Transverse colon (tissue), 4 donors: ENCODE results near the gene MAP3K21. TPM values are rescaled to one million over a fixed set of nuclear protein-coding genes. Genes with fewer than 3 reads are reported as not detected.

ENCODE experiments used
- DNase-seq: peaks from one replicate; pipeline ENCODE4 v3.0.0-alpha.2; 2019
- H3K27ac ChIP-seq, 4 donors: fragments of 200-600 bp; sonication (generic); 2 replicates each; pipeline ENCODE4 v1.5.1; 2016 to 2018; ENCODE audit warnings: inconsistent platforms in 4 of 4
- H3K27me3 ChIP-seq: fragments of 200-600 bp; sonication (generic); 2 replicates; pipeline ENCODE4 v1.5.1; 2017; ENCODE audit warnings: inconsistent platforms
- H3K36me3 ChIP-seq, 4 donors: fragments of 200-600 bp; sonication (generic); 2 replicates each; pipeline ENCODE4 v1.5.1; 2017 to 2019; ENCODE audit warnings: inconsistent platforms in 4 of 4
- H3K4me1 ChIP-seq, 4 donors: fragments of 200-600 bp; sonication (generic); 2 replicates each; pipeline ENCODE4 v1.5.1; 2017 to 2020; ENCODE audit warnings: inconsistent platforms in 4 of 4
- H3K4me3 ChIP-seq, 4 donors: fragments of 200-600 bp; sonication (generic); 1 replicate in 1 of 4; 2 replicates in 3 of 4; pipeline versions ENCODE4 v1.5.1 to v1.6.1; 2017 to 2019; ENCODE audit warnings: inconsistent platforms in 4 of 4
- H3K9me3 ChIP-seq, 2 donors: fragments of 200-600 bp; sonication (generic); 2 replicates each; pipeline ENCODE4 v1.5.1; 2017 to 2019; ENCODE audit warnings: inconsistent platforms in 2 of 2
- CTCF ChIP-seq, 5 experiments: fragments of 200-600 bp in 3 of 5; fragments of 450-650 bp in 2 of 5; sonication (generic) in 3 of 5; IDR thresholded peaks; 1 replicate in 2 of 5; 2 replicates in 3 of 5; pipeline ENCODE4 v1.5.1; 2016 to 2017; ENCODE audit warnings: antibody characterized with exemption in 5 of 5, inconsistent platforms in 3 of 5, mild to moderate bottlenecking in 2 of 5, moderate library complexity in 1 of 5
- EP300 ChIP-seq: sonication (generic); formaldehyde crosslinking; IDR thresholded peaks from one replicate; pipeline ENCODE4 v1.6.1; 2017; ENCODE audit warnings: antibody characterized with exemption, low read depth
- POLR2A ChIP-seq: fragments of 450-650 bp; IDR thresholded peaks from one replicate; pipeline ENCODE4 v1.6.1; 2016; ENCODE audit warnings: antibody characterized with exemption, mild to moderate bottlenecking, moderate library complexity
- POLR2AphosphoS5 ChIP-seq, 3 donors: sonication (generic); formaldehyde crosslinking; IDR thresholded peaks; one replicate each; pipeline ENCODE4 v1.6.1; 2016; ENCODE audit warnings: antibody characterized with exemption in 3 of 3
- WGBS, 2 donors: methylation state at CpG; one replicate each; pipeline ENCODE4 v1.1.5; 2018; ENCODE audit warnings: low coverage in 1 of 2; 5-methylcytosine and 5-hydroxymethylcytosine counted together
- in situ Hi-C, 4 donors: fragments of 200-750 bp; cut with MboI; loops; one replicate each; pipeline versions ENCODE4 v1.15.0 to v1.15.1; 2017; ENCODE audit warnings: low sequenced_read_pairs in 3 of 4, low pct_ligation_motif_present in 1 of 4, low pct_unique_long_range_greater_than_20kb in 1 of 4
- intact Hi-C: fragments of 100-400 bp; cut with DNase I; formaldehyde crosslinking; loops from one replicate; pipeline ENCODE4 v1.15.1; 2023; ENCODE audit warnings: low total_unique reads
- total RNA-seq, 4 donors: library from RNA; depleted of rRNA; stranded (reverse); fragments of >200 nt; gene quantifications; one replicate each; pipeline ENCODE4 v1.1.0, GENCODE V29; 2016

The MAP3K21 gene
- total RNA-seq, 4 donors from 2014 or later: 18.7 to 69.3 (median 28.9) TPM

DNA sequence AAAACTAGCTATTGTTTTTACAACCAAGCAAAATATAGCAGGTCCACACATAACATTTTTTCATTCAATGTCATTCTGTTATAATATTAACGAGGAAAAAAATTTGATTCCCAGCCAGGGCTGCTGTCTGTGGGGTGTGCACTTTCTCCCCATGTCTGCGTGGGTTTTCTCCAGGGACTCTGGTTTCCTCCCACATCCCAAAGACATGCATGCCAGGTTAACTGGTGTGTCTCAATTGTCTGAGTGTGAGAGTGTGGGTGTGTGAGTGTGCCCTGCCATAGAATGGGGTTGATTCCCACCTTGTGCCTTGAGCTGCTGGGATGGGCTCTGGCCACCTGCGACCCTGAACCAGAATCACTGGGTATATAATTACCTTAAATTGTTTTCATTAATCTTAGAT lies 60.1 kb downstream of the MAP3K21 start:
- intact Hi-C loops: no loop called here
- in situ Hi-C loops: loop anchor here in 1 of 4 donors (25.0 kb wide), 1 partner anchor 675 kb away; no protein-coding TSS in a partner anchor
- WGBS, 2 donors: 40% methylated on average over 3 of the region's 3 CpGs; no CpG with 5 or more reads in 1 of the 2 donors

GRCh38 chr1:233389169-233389568 lies 61.6 kb downstream of the MAP3K21 start:
- intact Hi-C loops (no loop called here), in situ Hi-C loops (loop anchor here in 1 of 4 donors (25.0 kb wide), 1 partner anchor 673 kb away; no protein-coding TSS in a partner anchor)
- H3K9me3 ChIP-seq: no peaks in the 10 kb centered on the region
- TF ChIP-seq POLR2A (no peak), EP300 (no peak), POLR2AphosphoS5 (IDR thresholded peaks at IDR 0.05) (no peak), CTCF (IDR thresholded peaks at IDR 0.05) (no peak)
- H3K4me1 ChIP-seq: no peaks in the 10 kb centered on the region
- H3K36me3 ChIP-seq: no peaks in the 10 kb centered on the region
- H3K4me3 ChIP-seq: no peak overlapping the region
- H3K27me3 ChIP-seq: peaks cover 13% of the 10 kb centered on the region
- 67 to 88% methylated on average over 1 of the region's 1 CpG for WGBS, 2 donors
- no peak for DNase-seq
- H3K27ac ChIP-seq: no peak overlapping the region

More for the DNA sequence above, 60.1 kb downstream of the MAP3K21 start:
- no peaks in the 10 kb centered on the region for H3K9me3 ChIP-seq
- no peak overlapping the region for H3K27ac ChIP-seq
- no peaks in the 10 kb centered on the region for H3K4me1 ChIP-seq
- peaks cover 0 to 4% (median 0%) of the 10 kb centered on the region in 4 donors for H3K36me3 ChIP-seq
- H3K27me3 ChIP-seq: no peaks in the 10 kb centered on the region
- no peak for TF ChIP-seq POLR2AphosphoS5 (IDR thresholded peaks at IDR 0.05)
- no peak for TF ChIP-seq EP300
- no peak for TF ChIP-seq POLR2A
- TF ChIP-seq CTCF (IDR thresholded peaks at IDR 0.05): no peak
- no peak for DNase-seq
- H3K4me3 ChIP-seq: no peak overlapping the region

- TF ChIP-seq CTCF (IDR thresholded peaks at IDR 0.05): no peak
- TF ChIP-seq POLR2A: no peak
- no peak for TF ChIP-seq EP300
- TF ChIP-seq POLR2AphosphoS5 (IDR thresholded peaks at IDR 0.05): no peak
- in situ Hi-C loops: loop anchor here in 2 of 4 donors (5.0 to 25.0 kb wide), 2 partner anchors 672 kb away; no protein-coding TSS in a partner anchor
These were observed 62.4 kb downstream of the MAP3K21 start for GRCh38 chr1:233389893-233390292.

GRCh38 chr1:233390842-233391737 lies 63.6 kb downstream of the MAP3K21 start:
- WGBS, 2 donors: 77% methylated on average over 2 to 3 of the region's 3 CpGs
- H3K4me1 ChIP-seq: no peaks in the 10 kb centered on the region
- DNase-seq: no peak
- TF ChIP-seq POLR2AphosphoS5 (IDR thresholded peaks at IDR 0.05) (no peak), EP300 (no peak), CTCF (IDR thresholded peaks at IDR 0.05) (no peak), POLR2A (no peak)
- intact Hi-C loops: no loop called here
- in situ Hi-C loops: loop anchor here in 2 of 4 donors (5.0 to 25.0 kb wide), 2 partner anchors 671 kb away; no protein-coding TSS in a partner anchor
- H3K27me3 ChIP-seq: peaks cover 13% of the 10 kb centered on the region
- H3K4me3 ChIP-seq: no peak overlapping the region
- H3K27ac ChIP-seq: no peak overlapping the region
- no peaks in the 10 kb centered on the region for H3K36me3 ChIP-seq
- no peaks in the 10 kb centered on the region for H3K9me3 ChIP-seq

More at GRCh38 chr1:233389893-233390292, 62.4 kb downstream of the MAP3K21 start:
- whole genome bisulfite sequencing, 2 donors: 95 to 100% methylated on average over 1 of the region's 1 CpG
- Histone ChIP-seq H3K9me3 (no peaks in the 10 kb centered on the region), H3K27me3 (peaks cover 13% of the 10 kb centered on the region), H3K27ac (no peak overlapping the region), H3K36me3 (no peaks in the 10 kb centered on the region), H3K4me3 (no peak overlapping the region), H3K4me1 (no peaks in the 10 kb centered on the region)
- intact Hi-C loops: no loop called here
- DNase-seq: no peak
